ENCODE results near the gene CTNND2.

The CTNND2 gene

DNA sequence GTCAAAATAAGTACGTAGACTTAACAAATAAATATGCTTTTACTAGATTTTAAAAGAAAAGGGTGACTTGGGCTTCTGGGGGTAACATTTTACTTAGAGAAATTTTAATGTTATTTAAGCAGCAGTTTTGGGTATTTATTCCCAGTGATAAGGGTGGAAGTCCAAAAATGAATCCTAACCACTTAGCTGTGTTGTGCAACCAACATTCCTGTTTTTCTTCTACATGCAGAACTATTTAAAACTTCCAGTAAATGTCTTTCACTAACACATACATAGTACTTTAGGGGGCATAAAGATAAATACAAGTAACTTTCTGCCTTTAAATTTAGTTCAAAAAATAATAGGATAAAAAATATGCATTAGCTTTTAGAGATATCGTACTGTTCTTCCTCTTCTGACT, 436.7 kb downstream of the CTNND2 start:
- ChIA-PET CTCF (no interaction called here), POLR2A (no interaction called here)
- no peak for TF ChIP-seq NFRKB (IDR thresholded peaks at IDR 0.05)
- TF ChIP-seq FOXA1 (IDR thresholded peaks at IDR 0.05) = no peak
- TF ChIP-seq TARDBP (IDR thresholded peaks at IDR 0.05) = no peak
- no peak for TF ChIP-seq LEF1 (IDR thresholded peaks at IDR 0.05; ENCODE audit: borderline replicate concordance)
- no peak for TF ChIP-seq SUZ12 (IDR thresholded peaks at IDR 0.05)
- no peak for TF ChIP-seq SP1 (IDR thresholded peaks at IDR 0.05)
- TF ChIP-seq FOXM1 (IDR thresholded peaks at IDR 0.05; ENCODE audit: borderline replicate concordance) = no peak
- TF ChIP-seq FOXK2 (IDR thresholded peaks at IDR 0.05) = no peak
- no peak for TF ChIP-seq ZNF384 (IDR thresholded peaks at IDR 0.05)
- no peak for DNase-seq (ENCODE audit: extremely low spot score)

DNA sequence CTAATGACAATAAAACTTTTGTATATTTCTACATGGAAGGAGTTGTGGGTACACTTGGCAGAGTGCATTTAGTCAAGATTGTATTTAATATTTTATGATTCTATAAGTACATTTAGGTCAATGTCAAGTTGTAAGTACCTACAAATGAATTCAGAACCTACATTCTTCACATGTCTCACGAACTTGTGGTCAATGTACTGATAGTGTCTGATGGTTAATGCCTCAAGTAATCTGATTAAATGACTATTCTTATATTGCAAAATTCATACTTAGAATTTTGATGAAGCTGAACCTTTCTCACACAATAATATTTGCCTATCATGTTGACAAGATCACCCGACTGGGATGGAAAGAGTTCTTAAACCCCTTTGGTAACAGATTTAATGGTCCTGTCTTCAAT, 444.5 kb downstream of the CTNND2 start:
- CTCF ChIA-PET = no interaction called here
- no peak for DNase-seq (ENCODE audit: extremely low spot score)
- POLR2A ChIA-PET = no interaction called here
- TF ChIP-seq FOXM1 (IDR thresholded peaks at IDR 0.05; ENCODE audit: borderline replicate concordance) = no peak

DNA sequence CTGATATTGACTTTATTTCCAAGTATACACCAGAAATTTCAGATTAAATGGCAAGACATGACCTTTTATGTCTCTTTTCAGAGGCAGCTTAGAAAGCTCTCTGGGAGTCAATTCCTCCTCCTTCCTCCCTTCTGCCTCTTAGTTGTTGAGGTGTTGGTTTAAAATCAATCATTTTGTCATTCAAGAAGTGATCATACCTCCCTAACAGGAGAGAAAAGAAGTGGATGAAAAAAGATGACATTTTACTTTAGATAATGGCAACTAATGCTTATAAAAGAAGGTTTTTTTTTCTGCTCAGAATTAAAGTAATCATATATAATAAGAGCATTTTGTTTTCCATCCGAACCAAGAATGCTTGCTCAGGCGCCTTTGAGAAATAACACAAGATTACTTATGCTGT, 448.7 kb downstream of the CTNND2 start:
- no peak for TF ChIP-seq TARDBP (IDR thresholded peaks at IDR 0.05)
- no peak for TF ChIP-seq FOXA1 (IDR thresholded peaks at IDR 0.05)
- TF ChIP-seq ELF4 (IDR thresholded peaks at IDR 0.05) = no peak
- no peak for TF ChIP-seq SP1 (IDR thresholded peaks at IDR 0.05)
- no peak for TF ChIP-seq CTBP1 (IDR thresholded peaks at IDR 0.05; ENCODE audit: borderline replicate concordance)
- TF ChIP-seq, protein P1, sequence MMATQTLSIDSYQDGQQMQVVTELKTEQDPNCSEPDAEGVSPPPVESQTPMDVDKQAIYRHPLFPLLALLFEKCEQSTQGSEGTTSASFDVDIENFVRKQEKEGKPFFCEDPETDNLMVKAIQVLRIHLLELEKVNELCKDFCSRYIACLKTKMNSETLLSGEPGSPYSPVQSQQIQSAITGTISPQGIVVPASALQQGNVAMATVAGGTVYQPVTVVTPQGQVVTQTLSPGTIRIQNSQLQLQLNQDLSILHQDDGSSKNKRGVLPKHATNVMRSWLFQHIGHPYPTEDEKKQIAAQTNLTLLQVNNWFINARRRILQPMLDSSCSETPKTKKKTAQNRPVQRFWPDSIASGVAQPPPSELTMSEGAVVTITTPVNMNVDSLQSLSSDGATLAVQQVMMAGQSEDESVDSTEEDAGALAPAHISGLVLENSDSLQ (IDR thresholded peaks at IDR 0.05) = no peak
- no peak for TF ChIP-seq BHLHE40 (IDR thresholded peaks at IDR 0.05; ENCODE audit: borderline replicate concordance)
- TF ChIP-seq FOXK2 (IDR thresholded peaks at IDR 0.05) = no peak
- no peak for TF ChIP-seq HDGF (IDR thresholded peaks at IDR 0.05; ENCODE audit: borderline replicate concordance)
- TF ChIP-seq FOXM1 (IDR thresholded peaks at IDR 0.05; ENCODE audit: borderline replicate concordance) = no peak
- TF ChIP-seq ARNT (IDR thresholded peaks at IDR 0.05) = no peak
- no peak for TF ChIP-seq L3MBTL2 (conservative IDR thresholded peaks at IDR 0.05)
- TF ChIP-seq ZNF384 (IDR thresholded peaks at IDR 0.05) = no peak
- no peak for DNase-seq (ENCODE audit: extremely low spot score)
- ChIA-PET POLR2A (no interaction called here), CTCF (interaction anchor here (0.5 kb wide), 1 partner anchor 34 kb away, joined by 3 read pairs; no protein-coding TSS in a partner anchor)

DNA sequence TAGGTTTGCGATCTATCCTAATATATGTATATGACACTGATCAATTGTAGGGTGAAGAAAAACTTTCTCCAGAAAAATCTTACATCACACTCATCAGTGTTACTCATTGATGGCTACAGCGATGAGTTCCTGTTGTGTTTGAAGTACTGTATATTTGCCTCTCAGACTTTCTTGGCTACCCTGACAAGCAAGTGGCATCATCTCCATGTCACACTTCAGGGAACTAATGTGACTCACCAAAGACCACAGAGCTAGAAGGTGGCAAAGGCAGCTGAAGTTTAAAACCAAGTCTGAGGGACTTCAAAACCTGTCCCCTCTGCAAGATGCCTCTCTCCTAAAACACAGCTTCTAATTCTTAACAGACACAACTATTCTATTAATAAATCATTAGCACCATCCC, 451.4 kb downstream of the CTNND2 start:
- no peak for DNase-seq (ENCODE audit: extremely low spot score)
- TF ChIP-seq NFRKB (IDR thresholded peaks at IDR 0.05) = no peak
- TF ChIP-seq TARDBP (IDR thresholded peaks at IDR 0.05) = no peak
- TF ChIP-seq ELF4 (IDR thresholded peaks at IDR 0.05) = no peak
- no peak for TF ChIP-seq BHLHE40 (IDR thresholded peaks at IDR 0.05; ENCODE audit: borderline replicate concordance)
- TF ChIP-seq FOXM1 (IDR thresholded peaks at IDR 0.05; ENCODE audit: borderline replicate concordance) = no peak
- no peak for TF ChIP-seq SP1 (IDR thresholded peaks at IDR 0.05)
- TF ChIP-seq HDGF (IDR thresholded peaks at IDR 0.05; ENCODE audit: borderline replicate concordance) = no peak
- TF ChIP-seq ZNF384 (IDR thresholded peaks at IDR 0.05) = no peak
- TF ChIP-seq ARNT (IDR thresholded peaks at IDR 0.05) = no peak
- no peak for TF ChIP-seq SUZ12 (IDR thresholded peaks at IDR 0.05)
- no peak for TF ChIP-seq CTBP1 (IDR thresholded peaks at IDR 0.05; ENCODE audit: borderline replicate concordance)
- TF ChIP-seq, protein P1 (IDR thresholded peaks at IDR 0.05) = no peak
- no peak for TF ChIP-seq FOXA1 (IDR thresholded peaks at IDR 0.05)
- TF ChIP-seq L3MBTL2 (conservative IDR thresholded peaks at IDR 0.05) = no peak
- no peak for TF ChIP-seq LEF1 (IDR thresholded peaks at IDR 0.05; ENCODE audit: borderline replicate concordance)
- TF ChIP-seq FOXK2 (IDR thresholded peaks at IDR 0.05) = no peak
- ChIA-PET POLR2A (no interaction called here), CTCF (no interaction called here)

DNA sequence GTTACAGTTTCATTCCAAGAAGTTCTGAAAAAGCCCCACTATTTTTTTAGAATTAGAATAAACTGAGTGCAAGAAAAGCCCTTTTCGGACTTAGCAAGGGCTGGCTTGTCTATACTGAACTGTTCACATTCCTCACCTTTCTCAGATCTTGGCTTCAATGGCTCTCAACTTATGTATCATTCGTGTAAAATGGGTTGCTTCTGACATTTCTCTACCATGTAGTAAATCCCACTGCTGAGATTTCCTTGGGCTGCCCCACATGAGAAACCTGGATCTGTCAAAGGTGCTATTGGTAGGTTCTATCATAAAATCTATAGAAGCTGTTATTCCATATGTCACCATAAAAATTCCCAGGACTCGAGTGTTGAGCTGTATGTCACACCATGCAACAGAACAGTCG, 454.3 kb downstream of the CTNND2 start:
- POLR2A ChIA-PET = no interaction called here
- DNase-seq (ENCODE audit: extremely low spot score) = no peak
- TF ChIP-seq SUZ12 (IDR thresholded peaks at IDR 0.05) = no peak
- no peak for TF ChIP-seq NFRKB (IDR thresholded peaks at IDR 0.05)
- no peak for TF ChIP-seq BHLHE40 (IDR thresholded peaks at IDR 0.05; ENCODE audit: borderline replicate concordance)
- no peak for TF ChIP-seq HDGF (IDR thresholded peaks at IDR 0.05; ENCODE audit: borderline replicate concordance)
- TF ChIP-seq ELF4 (IDR thresholded peaks at IDR 0.05) = no peak
- no peak for TF ChIP-seq LEF1 (IDR thresholded peaks at IDR 0.05; ENCODE audit: borderline replicate concordance)
- no peak for TF ChIP-seq FOXM1 (IDR thresholded peaks at IDR 0.05; ENCODE audit: borderline replicate concordance)
- TF ChIP-seq FOXK2 (IDR thresholded peaks at IDR 0.05) = no peak
- CTCF ChIA-PET = no interaction called here

DNA sequence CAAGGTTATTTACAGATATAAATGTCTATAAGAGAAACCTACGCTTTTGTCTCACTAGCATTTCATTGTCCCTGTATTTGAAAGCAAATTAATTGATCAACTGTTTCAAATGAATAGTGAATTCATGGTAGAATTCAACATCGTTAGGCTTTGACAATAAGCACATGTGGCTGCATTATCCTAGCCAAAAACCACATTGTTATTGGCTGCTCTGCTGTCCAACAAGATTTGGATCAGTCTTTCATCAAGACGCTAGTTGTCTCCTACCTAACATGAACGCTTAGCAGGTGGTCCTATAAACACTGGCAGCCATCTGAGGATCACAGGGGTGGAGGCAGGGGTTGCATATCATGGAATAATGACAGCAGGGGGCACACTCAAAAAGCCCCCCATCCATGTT, 455.0 kb downstream of the CTNND2 start:
- POLR2A ChIA-PET = no interaction called here
- no peak for DNase-seq (ENCODE audit: extremely low spot score)

More for the DNA sequence above, 455.0 kb downstream of the CTNND2 start:
- TF ChIP-seq CTBP1 (IDR thresholded peaks at IDR 0.05; ENCODE audit: borderline replicate concordance) (no peak), L3MBTL2 (conservative IDR thresholded peaks at IDR 0.05) (no peak), NFRKB (IDR thresholded peaks at IDR 0.05) (no peak), SP1 (IDR thresholded peaks at IDR 0.05) (no peak), FOXM1 (IDR thresholded peaks at IDR 0.05; ENCODE audit: borderline replicate concordance) (no peak), ELF4 (IDR thresholded peaks at IDR 0.05) (no peak), ZNF384 (IDR thresholded peaks at IDR 0.05) (no peak), SUZ12 (IDR thresholded peaks at IDR 0.05) (no peak), FOXK2 (IDR thresholded peaks at IDR 0.05) (no peak), TARDBP (IDR thresholded peaks at IDR 0.05) (no peak), LEF1 (IDR thresholded peaks at IDR 0.05; ENCODE audit: borderline replicate concordance) (no peak), HDGF (IDR thresholded peaks at IDR 0.05; ENCODE audit: borderline replicate concordance) (no peak), BHLHE40 (IDR thresholded peaks at IDR 0.05; ENCODE audit: borderline replicate concordance) (no peak), ARNT (IDR thresholded peaks at IDR 0.05) (no peak)
- TF ChIP-seq, protein P1 (IDR thresholded peaks at IDR 0.05) = no peak
- CTCF ChIA-PET = no interaction called here

Measured in HEK293T (cell line).